Kidney epithelial cell (primary cell): ENCODE results near the gene DOK7. TPM values are rescaled to one million over a fixed set of nuclear protein-coding genes. Genes with fewer than 3 reads are reported as not detected.

Experiments used
- DNase-seq: peaks from one replicate; pipeline ENCODE4 v3.0.0-alpha.2; 2010; ENCODE audit warnings: low read depth
- H3K27me3 ChIP-seq: 2 replicates; pipeline ENCODE4 v1.6.0; 2011; ENCODE audit warnings: low read length; ENCODE audit not compliant: control insufficient read depth, insufficient read depth
- H3K36me3 ChIP-seq: 2 replicates; pipeline ENCODE4 v1.5.1; 2011; ENCODE audit warnings: low read length; ENCODE audit not compliant: control insufficient read depth, insufficient read depth
- H3K4me3 ChIP-seq: 2 replicates; pipeline ENCODE4 v1.5.1; 2011; ENCODE audit warnings: low read depth, mild to moderate bottlenecking, control low read depth, low read length
- total RNA-seq: library from RNA; depleted of rRNA; stranded (reverse); fragments of >200 nt; gene quantifications from 2 replicates; pipeline ENCODE4 v1.2.3, GENCODE V29; 2015
- TF ChIP-seq, protein P1 (sequence below): IDR thresholded peaks from 2 replicates; pipeline ENCODE4 v1.5.1; 2011; ENCODE audit warnings: mild to moderate bottlenecking, moderate library complexity, low read length, control low read depth, inconsistent platforms; ENCODE audit not compliant: insufficient read depth, poor library complexity, severe bottlenecking

The DOK7 gene
- total RNA-seq, 1 donor from 2014 or later: 6.9 TPM

DNA sequence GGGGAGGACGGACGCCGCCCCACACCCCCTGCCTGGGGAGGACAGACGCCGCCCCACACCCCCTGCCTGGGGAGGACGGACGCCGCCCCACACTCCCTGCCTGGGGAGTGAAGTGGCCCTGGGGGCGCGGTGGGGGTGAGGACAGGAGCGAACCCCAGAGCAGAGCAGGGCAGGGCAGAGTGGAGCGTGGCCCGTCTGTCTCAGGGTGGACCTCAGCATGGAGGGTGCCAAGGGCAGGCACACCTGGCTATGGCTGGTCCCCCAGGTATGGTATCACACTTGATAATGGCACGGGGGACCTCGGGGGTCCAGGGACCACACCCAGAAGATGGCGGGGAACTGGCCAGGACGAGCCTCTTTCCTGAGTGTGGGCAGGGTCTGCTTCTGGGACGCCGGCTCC lies 59.5 kb downstream of the DOK7 start:
- Histone ChIP-seq H3K4me3 (no peak overlapping the region), H3K27me3 (no peaks in the 10 kb centered on the region), H3K36me3 (peaks cover 4% of the 10 kb centered on the region)
- TF ChIP-seq, protein P1, sequence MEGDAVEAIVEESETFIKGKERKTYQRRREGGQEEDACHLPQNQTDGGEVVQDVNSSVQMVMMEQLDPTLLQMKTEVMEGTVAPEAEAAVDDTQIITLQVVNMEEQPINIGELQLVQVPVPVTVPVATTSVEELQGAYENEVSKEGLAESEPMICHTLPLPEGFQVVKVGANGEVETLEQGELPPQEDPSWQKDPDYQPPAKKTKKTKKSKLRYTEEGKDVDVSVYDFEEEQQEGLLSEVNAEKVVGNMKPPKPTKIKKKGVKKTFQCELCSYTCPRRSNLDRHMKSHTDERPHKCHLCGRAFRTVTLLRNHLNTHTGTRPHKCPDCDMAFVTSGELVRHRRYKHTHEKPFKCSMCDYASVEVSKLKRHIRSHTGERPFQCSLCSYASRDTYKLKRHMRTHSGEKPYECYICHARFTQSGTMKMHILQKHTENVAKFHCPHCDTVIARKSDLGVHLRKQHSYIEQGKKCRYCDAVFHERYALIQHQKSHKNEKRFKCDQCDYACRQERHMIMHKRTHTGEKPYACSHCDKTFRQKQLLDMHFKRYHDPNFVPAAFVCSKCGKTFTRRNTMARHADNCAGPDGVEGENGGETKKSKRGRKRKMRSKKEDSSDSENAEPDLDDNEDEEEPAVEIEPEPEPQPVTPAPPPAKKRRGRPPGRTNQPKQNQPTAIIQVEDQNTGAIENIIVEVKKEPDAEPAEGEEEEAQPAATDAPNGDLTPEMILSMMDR: no peak
- no peak for DNase-seq

DNA sequence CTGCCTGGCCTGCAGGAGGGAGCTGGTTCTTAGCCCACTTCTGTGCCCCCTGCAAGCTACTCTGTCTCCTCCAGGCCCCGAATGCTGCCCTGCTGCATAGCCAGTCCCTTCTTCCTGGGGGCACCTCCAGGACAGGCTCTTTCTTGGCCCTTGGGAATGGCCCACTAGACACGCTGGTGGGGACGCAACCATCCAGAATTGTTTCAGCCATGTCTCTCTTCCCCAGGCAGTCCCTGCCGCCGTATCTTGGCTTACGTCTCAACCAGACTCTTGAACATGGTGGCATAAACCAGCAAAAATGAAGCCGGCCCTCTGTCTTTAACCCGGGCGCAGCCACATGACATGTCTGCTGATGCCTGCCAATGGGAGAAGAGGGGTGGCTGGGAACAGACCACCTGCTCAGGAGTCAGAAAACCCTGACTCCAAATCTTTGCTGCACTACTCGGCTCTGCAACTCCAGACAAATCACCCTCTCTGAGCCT lies 60.1 kb downstream of the DOK7 start:
- no peak for DNase-seq
- Histone ChIP-seq H3K36me3 (peaks cover 2% of the 10 kb centered on the region), H3K4me3 (no peak overlapping the region), H3K27me3 (no peaks in the 10 kb centered on the region)
- TF ChIP-seq, protein P1: no peak

DNA sequence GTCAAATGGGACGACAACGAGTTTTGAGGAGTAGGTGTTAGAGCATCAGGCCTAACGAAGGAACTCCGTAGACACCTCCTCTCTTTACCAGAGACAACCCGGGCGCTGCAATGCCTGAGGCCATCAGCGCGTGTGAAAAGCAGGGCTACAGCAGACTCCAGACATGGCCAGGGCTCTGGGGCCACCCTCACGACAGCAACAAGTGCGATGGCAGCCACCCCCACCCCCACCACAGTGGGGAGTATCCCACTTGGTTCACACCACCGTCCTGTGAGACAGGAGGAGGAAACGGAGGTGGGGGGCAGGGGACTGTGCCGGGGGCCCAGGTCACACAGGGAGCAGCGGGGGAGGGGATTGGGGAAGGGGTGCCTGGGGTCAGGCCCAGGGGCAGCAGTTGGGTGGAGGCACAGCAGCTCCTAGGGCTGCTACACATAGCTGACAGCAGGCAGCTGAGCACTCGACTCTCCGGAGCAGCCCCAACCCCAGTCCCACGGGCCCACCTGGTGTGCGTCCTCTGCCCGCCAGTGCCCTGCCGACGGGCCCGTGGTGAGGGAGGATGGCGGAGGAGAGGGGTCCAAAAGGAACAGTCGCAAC lies 60.6 kb downstream of the DOK7 start:
- Histone ChIP-seq H3K27me3 (no peaks in the 10 kb centered on the region), H3K36me3 (peaks cover 2% of the 10 kb centered on the region), H3K4me3 (no peak overlapping the region)
- TF ChIP-seq, protein P1: no peak
- DNase-seq: no peak

DNA sequence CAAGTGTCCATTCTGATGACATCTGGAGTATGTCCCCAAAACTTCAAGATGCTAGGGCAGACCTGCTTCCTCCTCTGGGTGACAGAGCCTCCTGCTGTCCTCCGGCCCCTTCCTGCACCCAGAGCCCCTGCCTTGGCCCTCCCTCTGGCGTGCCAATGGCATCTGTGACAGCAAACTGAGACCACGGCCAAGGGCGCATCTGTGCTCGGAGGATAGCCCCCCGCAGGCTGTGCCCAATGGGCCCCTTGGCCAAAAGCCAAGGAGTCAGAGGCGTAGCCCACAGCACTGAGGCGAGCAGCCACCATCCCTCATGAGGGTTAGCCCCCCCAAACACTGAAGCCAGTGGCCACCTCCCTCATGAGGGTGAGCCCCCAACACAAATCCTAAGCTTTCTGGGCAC lies 61.2 kb downstream of the DOK7 start:
- Histone ChIP-seq H3K4me3 (no peak overlapping the region), H3K27me3 (no peaks in the 10 kb centered on the region), H3K36me3 (peaks cover 2% of the 10 kb centered on the region)
- no peak for DNase-seq
- TF ChIP-seq, protein P1: no peak

DNA sequence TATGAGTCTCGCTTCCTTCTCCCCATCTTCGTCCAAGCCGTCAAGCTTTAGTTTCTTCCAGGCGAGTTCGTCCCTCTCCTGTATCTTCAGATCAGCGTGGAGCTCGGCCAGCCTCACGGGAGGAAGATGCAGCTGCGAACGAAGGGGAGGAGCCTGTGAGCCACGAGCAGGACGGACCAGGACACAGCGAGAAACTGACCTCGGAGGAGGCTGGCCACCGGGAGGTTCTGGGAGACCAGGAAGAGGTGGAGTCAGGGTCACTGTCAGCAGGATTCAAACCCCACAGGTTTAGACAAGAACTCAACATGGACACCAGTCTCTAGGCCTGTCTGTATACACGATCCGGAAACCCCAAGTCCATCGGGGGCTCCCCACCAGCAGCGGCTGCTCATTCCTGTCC lies 61.8 kb downstream of the DOK7 start:
- Histone ChIP-seq H3K27me3 (no peaks in the 10 kb centered on the region), H3K36me3 (peaks cover 3% of the 10 kb centered on the region), H3K4me3 (no peak overlapping the region)
- DNase-seq: no peak
- TF ChIP-seq, protein P1: no peak
